ENCODE data around the gene FAM151B. TPM values are rescaled to one million over a fixed set of nuclear protein-coding genes. Genes with fewer than 3 reads are reported as not detected.

Gene FAM151B
- total and polyA plus RNA-seq, 2 experiments from 2014 or later, result 0.55 TPM; not detected in 1

GRCh38 chr5:80480354-80480753 lies 7.5 kb upstream of the FAM151B start (continued):
- TF ChIP-seq ZNF462 (CRISPR knock-in tag; IDR thresholded peaks at IDR 0.05), result no peak

- Histone ChIP-seq H4K20me1 (replicated peaks; ENCODE audit: insufficient read depth) (no peaks in the 10 kb centered on the region), H3K27ac (ENCODE audit: low read depth) (peak overlapping the region; percentile 13; the same call in 1 of the 2 replicates), H3K4me1 (ENCODE audit: insufficient read depth) (peaks cover 5% of the 10 kb centered on the region; the same call in 1 of the 2 replicates), H3K27me3 (ENCODE audit: insufficient read depth) (no peaks in the 10 kb centered on the region), H3K9me2 (ENCODE audit: insufficient read depth) (no peaks in the 10 kb centered on the region), H3F3A (replicated peaks; ENCODE audit: low read depth) (no peaks in the 10 kb centered on the region), H3K4me2 (no peak overlapping the region), H3K79me2 (replicated peaks; ENCODE audit: insufficient read depth) (no peaks in the 10 kb centered on the region), H3K4me3 (no peak overlapping the region), H2AFZ (no peak overlapping the region), H3K36me3 (ENCODE audit: insufficient read depth) (no peaks in the 10 kb centered on the region; the same call in 1 of the 2 replicates)
- ATAC-seq (peak; percentile 96), DNase-seq (ENCODE audit: low spot score) (peak; percentile 79)
- peaks cover 53% of the 10 kb centered on the region for H3K36me3 Mint-ChIP-seq (ENCODE audit: low read depth)
- TF ChIP-seq EZH2phosphoT487 (IDR thresholded peaks at IDR 0.05; ENCODE audit: unreplicated experiment), result no peak
- peak; percentile 91 to 93 for TF ChIP-seq CTCF (conservative IDR thresholded peaks at IDR 0.05; ENCODE audit: low read depth in 2 of 2)
- no peak for TF ChIP-seq ZNF114 (CRISPR knock-in tag; IDR thresholded peaks at IDR 0.05)
- H3K4me1 Mint-ChIP-seq, result peaks cover 17% of the 10 kb centered on the region
- H3K4me3 Mint-ChIP-seq, result no peak overlapping the region
- no peaks in the 10 kb centered on the region for H3K27me3 Mint-ChIP-seq (ENCODE audit: insufficient read depth, low read depth, poor library complexity)
- peaks cover 31% of the 10 kb centered on the region for H3K9me3 Mint-ChIP-seq
- H3K27ac Mint-ChIP-seq, result no peak overlapping the region
These were observed 6.6 kb upstream of the FAM151B start for GRCh38 chr5:80481019-80481893.

Data from GM23338 (cell line).